ENCODE data around the gene MRPL23. TPM values are rescaled to one million over a fixed set of nuclear protein-coding genes. Genes with fewer than 3 reads are reported as not detected.

MRPL23 gene
- total and polyA plus RNA-seq, 3 donors from 2014 or later: 50.0 to 109 (median 92.1) TPM

GRCh38 chr11:1947592-1948237, 583 bp downstream of the MRPL23 start:
- Histone ChIP-seq H3K27ac (no peak overlapping the region), H3K4me1 (no peaks in the 10 kb centered on the region), H3K36me3 (ENCODE audit: low read depth, missing control alignments) (no peaks in the 10 kb centered on the region), H3K4me3 (no peak overlapping the region), H3K9me3 (no peaks in the 10 kb centered on the region), H3K27me3 (no peaks in the 10 kb centered on the region)
- intact Hi-C loops (cut with DNase I; ENCODE audit: low total_unique reads): no loop called here
- no peak for DNase-seq
- no CpG with 5 or more reads among the region's 36 CpGs for WGBS, 2 donors
- no peak for TF ChIP-seq CTCF (IDR thresholded peaks at IDR 0.05)
- no peak for TF ChIP-seq POLR2A (IDR thresholded peaks at IDR 0.05)

- no peaks in the 10 kb centered on the region for H3K36me3 ChIP-seq (ENCODE audit: low read depth, missing control alignments)
- no peaks in the 10 kb centered on the region for H3K4me1 ChIP-seq
- TF ChIP-seq CTCF (IDR thresholded peaks at IDR 0.05) (no peak), POLR2A (IDR thresholded peaks at IDR 0.05) (no peak)
- H3K4me3 ChIP-seq: no peak overlapping the region
- H3K27me3 ChIP-seq: no peaks in the 10 kb centered on the region
- no peak for DNase-seq
- H3K27ac ChIP-seq: no peak overlapping the region
- no CpG with 5 or more reads among the region's 11 CpGs for WGBS, 2 donors
- no peaks in the 10 kb centered on the region for H3K9me3 ChIP-seq
- intact Hi-C loops (cut with DNase I; ENCODE audit: low total_unique reads): no loop called here
Observed at GRCh38 chr11:1948389-1948788, 1.3 kb downstream of the MRPL23 start.

GRCh38 chr11:1949302-1949701, 2.2 kb downstream of the MRPL23 start:
- Histone ChIP-seq H3K27ac (no peak overlapping the region), H3K4me1 (no peaks in the 10 kb centered on the region), H3K9me3 (no peaks in the 10 kb centered on the region), H3K27me3 (no peaks in the 10 kb centered on the region), H3K4me3 (no peak overlapping the region), H3K36me3 (ENCODE audit: low read depth, missing control alignments) (no peaks in the 10 kb centered on the region)
- WGBS, 2 donors: no CpG with 5 or more reads among the region's 6 CpGs
- DNase-seq: no peak
- TF ChIP-seq CTCF (IDR thresholded peaks at IDR 0.05) (no peak), POLR2A (IDR thresholded peaks at IDR 0.05) (no peak)
- intact Hi-C loops (cut with DNase I; ENCODE audit: low total_unique reads): no loop called here

- no peaks in the 10 kb centered on the region for H3K27me3 ChIP-seq
- no peaks in the 10 kb centered on the region for H3K9me3 ChIP-seq
- no peak overlapping the region for H3K4me3 ChIP-seq
- no peaks in the 10 kb centered on the region for H3K36me3 ChIP-seq (ENCODE audit: low read depth, missing control alignments)
- intact Hi-C loops (cut with DNase I; ENCODE audit: low total_unique reads): no loop called here
- TF ChIP-seq CTCF (IDR thresholded peaks at IDR 0.05): no peak
- no peak for TF ChIP-seq POLR2A (IDR thresholded peaks at IDR 0.05)
- DNase-seq: no peak
- H3K27ac ChIP-seq: no peak overlapping the region
- H3K4me1 ChIP-seq: no peaks in the 10 kb centered on the region
- WGBS, 2 donors: no CpG with 5 or more reads among the region's 15 CpGs
Observed at GRCh38 chr11:1949922-1950321, 2.8 kb downstream of the MRPL23 start.

GRCh38 chr11:1952806-1953482, 5.8 kb downstream of the MRPL23 start:
- Histone ChIP-seq H3K9me3 (no peaks in the 10 kb centered on the region), H3K4me1 (no peaks in the 10 kb centered on the region), H3K27ac (no peak overlapping the region), H3K36me3 (ENCODE audit: low read depth, missing control alignments) (no peaks in the 10 kb centered on the region), H3K27me3 (no peaks in the 10 kb centered on the region), H3K4me3 (no peak overlapping the region)
- TF ChIP-seq CTCF (IDR thresholded peaks at IDR 0.05) (no peak), POLR2A (IDR thresholded peaks at IDR 0.05) (no peak)
- no peak for DNase-seq
- WGBS, 2 donors: no CpG with 5 or more reads among the region's 29 CpGs
- intact Hi-C loops (cut with DNase I; ENCODE audit: low total_unique reads): no loop called here

Measured in testis (tissue), 3 donors.